Stimulated activated CD8-positive, alpha-beta memory T cell treated with anti-CD3 and anti-CD28 coated beads, Interleukin-7, amount 100 ng/mL, for 48 hours (primary cell): ENCODE measurements around the gene GRWD1.

Source experiments
- DNase-seq, 2 donors: peaks; one replicate each; pipeline ENCODE4 v3.0.0-alpha.2; 2020; ENCODE audit warnings: low read depth in 1 of 2; ENCODE audit errors: extremely low read depth in 1 of 2

Gene GRWD1

DNA sequence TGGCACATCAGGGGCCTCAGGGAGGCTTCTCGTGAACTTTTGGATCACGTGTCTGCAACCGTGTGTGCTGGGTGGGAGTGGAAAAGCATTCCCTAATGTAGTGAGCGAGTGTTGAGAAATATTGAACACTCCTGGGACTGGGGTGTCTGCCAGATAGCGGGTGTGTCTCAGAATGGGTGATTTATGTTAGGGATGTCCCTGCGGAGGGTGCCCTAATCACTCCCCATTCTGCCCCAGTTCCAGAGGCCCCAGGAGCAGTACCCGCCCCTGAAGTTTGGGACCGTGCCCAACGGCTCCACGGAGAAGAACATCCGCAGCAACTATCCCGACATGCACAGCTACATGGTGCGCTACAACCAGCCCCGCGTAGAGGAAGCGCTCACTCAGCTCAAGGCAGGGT lies 24.2 kb upstream of the GRWD1 start:
- DNase-seq: no peak

DNA sequence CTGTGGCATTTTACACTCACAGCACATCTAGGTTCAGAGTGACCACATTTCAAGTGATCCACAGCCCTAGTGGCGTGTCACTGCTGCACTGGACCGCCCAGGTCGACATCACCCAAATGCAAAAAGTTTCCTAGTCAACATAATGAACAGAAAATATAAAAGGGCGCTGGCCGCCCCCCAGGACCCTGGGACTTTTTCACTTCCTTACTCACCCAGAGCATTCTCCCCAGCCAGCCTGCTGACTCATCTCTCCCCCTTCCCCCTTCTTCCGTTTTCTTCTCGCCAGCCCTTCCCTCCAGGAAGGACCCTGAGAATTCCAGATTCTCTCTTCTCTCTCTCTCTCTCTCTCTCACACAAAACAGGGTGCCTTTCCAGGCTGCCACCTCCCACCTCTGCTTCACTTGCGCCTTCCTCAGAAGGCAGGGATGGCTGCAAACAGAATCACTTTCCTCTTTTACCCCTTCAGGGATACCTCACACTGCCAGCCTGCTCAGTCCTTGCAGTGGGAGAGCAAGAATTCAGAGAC lies 21.0 kb upstream of the GRWD1 start:
- no peak for DNase-seq

DNA sequence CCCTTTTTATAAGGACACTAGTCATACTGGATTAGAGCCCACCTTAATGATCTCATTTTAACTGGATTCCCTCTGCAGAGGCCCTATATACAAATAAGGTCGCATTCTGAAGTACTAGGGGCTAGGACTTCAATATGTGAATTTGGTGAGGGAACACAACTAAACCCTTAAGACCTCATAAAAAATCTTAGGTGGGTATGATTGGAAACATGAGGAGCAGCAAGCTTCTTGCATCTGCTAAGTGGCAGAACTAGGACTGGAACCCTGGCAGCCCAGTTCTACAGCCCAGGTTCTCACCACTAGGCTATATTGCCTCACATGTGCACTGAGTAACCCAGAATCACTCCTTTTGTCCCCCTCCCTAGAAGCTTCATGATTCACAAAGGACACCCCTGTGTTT lies 17.1 kb upstream of the GRWD1 start:
- no peak for DNase-seq

DNA sequence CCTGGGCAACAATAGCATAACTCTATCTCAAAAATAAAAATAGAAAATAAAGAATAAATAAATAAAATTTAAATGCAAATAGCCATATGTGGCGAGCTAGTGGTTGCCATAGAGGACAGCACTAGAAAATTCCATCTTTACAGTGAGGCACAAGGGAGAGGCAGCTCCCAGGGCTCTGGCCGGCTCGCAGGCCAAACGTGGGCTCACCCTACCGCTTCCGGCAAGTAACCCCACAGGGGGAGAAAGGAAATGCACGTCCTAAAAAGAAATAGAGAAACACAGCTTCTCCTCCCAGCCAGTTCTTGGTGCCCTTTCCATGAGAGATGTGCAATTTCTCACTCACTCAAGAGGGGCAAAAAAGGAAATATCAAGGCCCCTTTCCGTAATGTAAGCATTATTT lies 12.4 kb upstream of the GRWD1 start:
- DNase-seq: no peak

DNA sequence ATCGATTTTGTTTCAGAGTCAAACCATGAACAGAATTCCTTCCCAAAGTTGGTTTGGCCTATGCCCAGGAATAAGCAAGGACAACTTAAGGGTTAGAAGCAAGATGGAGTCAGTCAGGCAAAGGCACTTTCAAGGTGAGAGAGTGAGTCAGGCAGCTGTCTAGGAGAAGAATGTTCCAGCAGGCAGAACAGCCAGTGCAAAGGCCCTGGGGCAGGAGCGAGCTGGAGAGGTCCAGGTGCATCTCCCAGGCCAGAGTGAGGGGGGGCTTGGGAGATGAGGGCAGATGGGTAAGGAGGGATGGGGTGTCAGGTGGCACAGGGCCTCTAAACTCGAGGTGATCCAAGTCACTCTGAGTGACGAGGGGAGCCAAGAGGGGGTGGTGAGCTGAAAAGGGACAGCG lies 9.2 kb upstream of the GRWD1 start:
- no peak for DNase-seq

DNA sequence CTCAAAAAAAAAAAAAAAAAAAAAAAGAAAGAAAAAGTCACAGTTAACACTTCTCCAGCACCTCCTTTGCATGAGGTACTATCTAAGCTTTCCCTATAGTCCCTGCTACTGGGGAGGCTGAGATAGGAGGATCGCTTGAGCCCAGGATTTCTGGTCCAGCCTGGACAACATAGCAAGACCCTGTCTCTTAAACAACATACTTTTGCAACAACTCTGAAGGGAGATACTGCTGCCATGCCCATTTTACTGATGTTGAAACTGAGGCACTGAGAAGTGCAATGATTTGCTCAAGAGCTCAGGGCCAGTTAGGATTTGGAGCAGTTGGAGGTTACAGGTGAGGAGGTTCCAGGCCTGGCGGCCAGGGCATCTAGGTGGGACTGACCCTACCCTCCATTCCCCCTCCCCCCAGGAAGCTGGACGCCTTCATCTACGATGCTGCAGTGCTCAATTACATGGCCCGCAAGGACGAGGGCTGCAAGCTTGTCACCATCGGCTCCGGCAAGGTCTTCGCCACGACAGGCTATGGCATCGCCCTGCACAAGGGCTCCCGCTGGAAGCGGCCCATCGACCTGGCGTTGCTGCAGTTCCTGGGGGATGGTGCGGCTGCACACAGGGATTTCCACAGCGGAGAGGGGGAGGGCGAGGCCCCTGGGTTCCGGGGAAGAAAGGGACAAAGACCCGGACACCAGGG lies 4.3 kb upstream of the GRWD1 start:
- no peak for DNase-seq

DNA sequence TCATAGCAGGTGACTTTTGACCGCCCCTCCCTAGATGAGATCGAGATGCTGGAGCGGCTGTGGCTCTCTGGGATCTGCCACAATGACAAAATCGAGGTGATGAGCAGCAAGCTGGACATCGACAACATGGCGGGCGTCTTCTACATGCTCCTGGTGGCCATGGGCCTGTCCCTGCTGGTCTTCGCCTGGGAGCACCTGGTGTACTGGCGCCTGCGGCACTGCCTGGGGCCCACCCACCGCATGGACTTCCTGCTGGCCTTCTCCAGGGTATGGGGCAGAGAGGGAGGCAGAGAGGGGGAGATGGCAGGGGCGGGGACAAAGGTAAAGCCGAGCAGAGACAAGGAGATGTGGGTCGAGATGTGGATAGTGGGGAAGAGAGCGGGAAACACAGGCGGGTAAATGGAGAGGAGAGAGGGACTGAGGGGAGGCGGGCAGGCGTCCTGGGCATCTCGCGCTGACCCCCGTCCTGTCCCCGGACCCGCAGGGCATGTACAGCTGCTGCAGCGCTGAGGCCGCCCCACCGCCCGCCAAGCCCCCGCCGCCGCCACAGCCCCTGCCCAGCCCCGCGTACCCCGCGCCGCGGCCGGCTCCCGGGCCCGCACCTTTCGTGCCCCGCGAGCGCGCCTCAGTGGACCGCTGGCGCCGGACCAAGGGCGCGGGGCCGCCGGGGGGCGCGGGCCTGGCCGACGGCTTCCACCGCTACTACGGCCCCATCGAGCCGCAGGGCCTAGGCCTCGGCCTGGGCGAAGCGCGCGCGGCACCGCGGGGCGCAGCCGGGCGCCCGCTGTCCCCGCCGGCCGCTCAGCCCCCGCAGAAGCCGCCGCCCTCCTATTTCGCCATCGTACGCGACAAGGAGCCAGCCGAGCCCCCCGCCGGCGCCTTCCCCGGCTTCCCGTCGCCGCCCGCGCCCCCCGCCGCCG lies 3.4 kb upstream of the GRWD1 start:
- DNase-seq: no peak

DNA sequence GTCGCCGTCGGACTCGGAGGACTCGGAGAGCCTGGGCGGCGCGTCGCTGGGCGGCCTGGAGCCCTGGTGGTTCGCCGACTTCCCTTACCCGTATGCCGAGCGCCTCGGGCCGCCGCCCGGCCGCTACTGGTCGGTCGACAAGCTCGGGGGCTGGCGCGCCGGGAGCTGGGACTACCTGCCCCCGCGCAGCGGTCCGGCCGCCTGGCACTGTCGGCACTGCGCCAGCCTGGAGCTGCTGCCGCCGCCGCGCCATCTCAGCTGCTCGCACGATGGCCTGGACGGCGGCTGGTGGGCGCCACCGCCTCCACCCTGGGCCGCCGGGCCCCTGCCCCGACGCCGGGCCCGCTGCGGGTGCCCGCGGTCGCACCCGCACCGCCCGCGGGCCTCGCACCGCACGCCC lies 2.5 kb upstream of the GRWD1 start:
- no peak for DNase-seq

DNA sequence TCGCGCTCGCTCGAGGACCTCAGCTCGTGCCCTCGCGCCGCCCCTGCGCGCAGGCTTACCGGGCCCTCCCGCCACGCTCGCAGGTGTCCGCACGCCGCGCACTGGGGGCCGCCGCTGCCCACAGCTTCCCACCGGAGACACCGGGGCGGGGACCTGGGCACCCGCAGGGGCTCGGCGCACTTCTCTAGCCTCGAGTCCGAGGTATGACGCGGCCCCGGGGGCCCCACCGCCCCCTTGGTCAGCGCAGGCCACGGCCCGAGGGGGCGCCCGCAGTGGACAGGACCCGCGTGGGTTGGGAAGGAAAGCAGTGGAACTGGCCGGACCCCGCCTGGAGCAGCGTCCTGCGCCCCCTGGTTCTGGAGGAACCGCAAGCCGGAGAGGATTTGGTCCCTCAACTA lies 2.1 kb upstream of the GRWD1 start:
- no peak for DNase-seq

DNA sequence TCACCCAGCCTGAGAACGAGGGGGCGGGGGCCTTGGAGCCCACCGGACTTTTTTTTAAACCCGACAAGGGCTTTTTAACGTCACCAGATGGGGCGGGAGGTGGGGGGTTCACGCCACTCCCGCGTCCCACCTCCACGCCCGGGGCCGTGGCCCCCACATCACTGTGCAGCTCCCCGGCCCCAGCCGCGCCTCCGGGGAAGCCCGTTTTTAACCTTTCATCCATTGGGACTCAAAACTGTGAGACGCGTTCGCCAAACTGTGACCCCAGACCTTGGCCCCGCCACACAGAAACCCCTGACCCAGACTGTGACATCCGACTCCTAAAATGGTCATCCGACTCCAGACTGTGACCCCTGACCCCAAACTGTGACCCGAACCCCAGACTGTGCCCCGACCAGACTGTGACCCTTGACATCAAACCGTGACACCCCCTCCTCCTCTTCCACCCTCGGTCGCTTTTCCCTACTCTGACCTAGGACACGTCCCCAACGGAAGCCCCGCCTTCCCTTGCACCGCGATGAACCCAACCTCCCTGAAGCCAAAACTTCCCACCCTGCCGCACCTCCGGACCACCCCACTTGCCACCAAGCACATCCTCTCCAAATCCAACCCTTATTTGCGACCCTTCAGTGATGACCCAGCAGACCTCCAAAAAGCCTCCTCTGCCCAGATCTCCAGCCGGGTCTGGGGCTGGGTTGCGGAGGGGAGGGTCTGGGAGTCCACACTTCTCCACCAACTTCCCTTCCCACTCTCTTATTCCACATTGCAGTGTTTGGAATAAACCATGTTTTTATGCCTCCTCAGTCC lies 1.5 kb upstream of the GRWD1 start:
- no peak for DNase-seq

DNA sequence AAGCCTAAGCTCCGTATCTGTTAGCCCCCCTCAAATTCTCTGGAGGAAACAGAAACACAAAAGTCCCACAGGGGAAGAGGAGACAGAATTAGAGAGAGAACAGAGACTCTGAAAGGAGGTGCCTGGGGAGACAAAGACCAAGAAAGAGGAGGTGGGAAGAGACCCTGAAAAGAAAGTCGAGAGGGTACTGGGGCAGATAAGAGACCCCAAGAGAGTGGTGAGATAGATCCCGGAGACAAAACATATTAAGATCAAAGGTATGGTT lies 915 bp upstream of the GRWD1 start:
- no peak for DNase-seq

DNA sequence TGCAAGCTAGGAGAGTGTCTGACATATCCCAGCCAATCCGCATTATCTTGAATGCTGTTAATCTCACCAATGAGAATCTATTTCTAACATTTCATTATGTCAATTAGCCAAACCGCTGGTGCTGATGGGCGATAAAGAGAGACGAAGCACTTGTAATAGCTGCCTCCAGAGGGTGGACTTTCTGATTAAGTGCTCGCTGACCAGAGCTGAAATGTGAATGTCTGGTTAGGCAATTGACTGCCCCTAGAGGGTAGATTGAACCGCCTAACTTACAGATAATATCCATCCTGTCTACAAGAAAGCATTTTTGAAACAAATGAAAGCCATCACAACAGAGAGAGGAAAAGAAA lies 552 bp upstream of the GRWD1 start:
- no peak for DNase-seq

DNA sequence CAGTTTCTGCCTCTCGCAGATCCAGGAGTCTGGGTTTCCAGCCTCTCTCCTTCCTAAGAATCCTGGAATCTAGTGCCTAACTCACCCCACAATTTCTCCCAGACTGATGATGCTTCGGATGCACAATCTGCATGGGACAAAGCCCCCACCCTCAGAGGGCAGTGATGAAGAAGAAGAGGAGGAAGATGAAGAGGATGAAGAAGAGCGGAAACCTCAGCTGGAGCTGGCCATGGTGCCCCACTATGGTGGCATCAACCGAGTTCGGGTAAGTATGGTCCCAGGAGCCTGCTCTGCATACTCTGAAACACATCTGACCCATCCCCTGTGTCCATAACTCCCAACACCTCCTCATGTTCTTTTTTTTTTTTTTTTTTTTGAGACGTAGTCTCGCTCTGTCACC lies 796 bp downstream of the GRWD1 start:
- DNase-seq: no peak

DNA sequence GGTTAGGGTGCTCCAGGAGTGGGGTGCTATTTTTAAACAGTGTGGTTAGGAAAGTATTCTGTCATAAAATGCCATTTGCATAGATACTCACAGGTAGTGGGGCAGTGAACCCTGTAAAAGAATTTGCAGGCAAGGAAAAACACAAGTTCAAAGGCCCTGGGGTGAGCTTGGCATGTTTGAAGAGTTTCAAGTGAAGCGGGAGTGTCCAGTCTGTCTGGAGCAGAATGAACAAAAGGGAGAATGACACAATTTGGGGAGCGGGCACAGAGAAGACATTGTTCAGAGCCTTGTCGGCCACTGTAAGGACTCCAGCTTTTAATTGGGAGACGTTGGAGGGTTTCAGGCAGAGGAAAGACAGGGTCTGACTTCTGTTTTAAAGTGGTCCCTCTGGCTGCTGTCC lies 2.8 kb downstream of the GRWD1 start:
- DNase-seq: no peak

DNA sequence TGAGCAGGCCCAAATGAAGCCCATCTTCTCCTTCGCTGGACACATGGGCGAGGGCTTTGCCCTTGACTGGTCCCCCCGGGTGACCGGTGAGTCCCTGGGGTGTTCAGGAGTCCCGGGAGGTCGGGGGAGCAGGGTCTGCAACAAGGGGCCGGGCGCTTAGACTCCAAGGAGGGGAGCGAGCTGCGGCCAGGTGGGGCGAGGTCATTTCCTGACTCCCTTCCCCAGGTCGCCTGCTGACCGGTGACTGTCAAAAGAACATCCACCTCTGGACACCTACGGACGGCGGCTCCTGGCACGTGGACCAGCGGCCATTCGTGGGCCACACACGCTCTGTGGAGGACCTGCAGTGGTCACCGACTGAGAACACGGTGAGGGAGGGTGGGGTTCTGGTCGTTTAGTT lies 4.7 kb downstream of the GRWD1 start:
- no peak for DNase-seq

DNA sequence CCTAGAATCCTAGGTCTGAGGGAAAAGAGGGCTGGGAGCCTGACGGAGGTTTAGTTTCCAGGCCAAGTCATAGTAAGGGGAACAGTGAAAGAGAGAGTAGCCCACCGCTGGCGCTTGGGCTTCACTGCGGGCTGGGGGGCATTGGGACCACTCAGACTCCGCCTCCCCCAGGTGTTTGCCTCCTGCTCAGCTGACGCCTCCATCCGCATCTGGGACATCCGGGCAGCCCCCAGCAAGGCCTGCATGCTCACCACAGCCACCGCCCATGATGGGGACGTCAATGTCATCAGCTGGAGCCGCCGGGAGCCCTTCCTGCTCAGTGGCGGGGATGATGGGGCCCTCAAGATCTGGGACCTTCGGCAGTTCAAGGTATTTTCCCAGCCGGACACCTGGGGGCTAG lies 5.1 kb downstream of the GRWD1 start:
- no peak for DNase-seq

DNA sequence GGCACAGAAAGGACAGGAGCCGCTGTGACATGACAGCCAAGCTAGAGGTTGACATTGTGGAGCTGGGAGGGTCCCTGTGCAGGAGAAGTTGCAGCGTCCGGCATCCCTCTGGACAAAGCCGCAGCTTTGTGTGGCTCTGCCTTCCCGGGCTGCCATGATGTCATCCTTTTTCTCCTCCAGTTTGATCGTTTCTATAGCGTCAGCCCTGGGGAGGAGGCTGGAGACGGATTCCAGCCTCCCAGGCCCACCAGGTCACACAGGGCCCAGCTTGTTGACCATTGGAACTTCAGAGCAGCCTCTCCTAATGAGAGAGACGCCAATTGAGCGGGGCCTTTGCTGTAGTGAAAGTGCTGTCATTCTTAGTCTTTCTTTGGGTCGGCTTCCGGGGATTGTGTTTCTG lies 5.8 kb downstream of the GRWD1 start:
- DNase-seq: no peak

DNA sequence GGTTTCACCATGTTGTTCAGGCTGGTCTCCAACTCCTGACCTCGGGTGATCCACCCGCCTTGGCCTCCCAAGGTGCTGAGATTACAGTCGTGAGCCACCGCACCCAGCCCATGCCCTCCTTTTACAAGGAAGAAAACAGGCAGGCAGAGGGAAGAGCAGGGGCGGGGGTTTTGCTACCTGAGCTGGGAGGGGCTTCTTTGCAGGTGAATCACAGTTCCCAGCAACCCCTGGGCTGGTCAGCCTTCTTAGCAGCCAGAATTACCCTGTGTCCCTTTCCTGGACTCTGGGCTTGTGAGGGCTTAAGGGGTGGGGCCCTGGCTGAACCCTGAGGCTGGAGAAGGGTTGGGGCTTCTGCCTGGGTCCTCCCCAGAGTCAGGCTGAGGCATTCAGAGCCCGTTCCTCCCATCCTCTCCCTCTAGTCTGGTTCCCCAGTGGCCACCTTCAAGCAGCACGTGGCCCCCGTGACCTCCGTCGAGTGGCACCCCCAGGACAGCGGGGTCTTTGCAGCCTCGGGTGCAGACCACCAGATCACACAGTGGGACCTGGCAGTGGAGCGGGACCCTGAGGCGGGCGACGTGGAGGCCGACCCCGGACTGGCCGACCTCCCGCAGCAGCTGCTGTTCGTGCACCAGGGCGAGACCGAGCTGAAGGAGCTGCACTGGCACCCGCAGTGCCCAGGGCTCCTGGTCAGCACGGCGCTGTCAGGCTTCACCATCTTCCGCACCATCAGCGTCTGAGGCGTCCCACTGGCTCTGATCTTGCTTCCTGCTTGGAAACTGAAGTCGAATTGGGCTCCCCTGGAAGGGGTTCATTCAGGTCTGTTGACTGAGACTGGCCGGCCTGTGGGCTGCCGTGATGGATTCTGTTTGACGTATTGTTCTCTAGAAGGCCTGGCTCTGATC lies 6.8 kb downstream of the GRWD1 start:
- DNase-seq: no peak

DNA sequence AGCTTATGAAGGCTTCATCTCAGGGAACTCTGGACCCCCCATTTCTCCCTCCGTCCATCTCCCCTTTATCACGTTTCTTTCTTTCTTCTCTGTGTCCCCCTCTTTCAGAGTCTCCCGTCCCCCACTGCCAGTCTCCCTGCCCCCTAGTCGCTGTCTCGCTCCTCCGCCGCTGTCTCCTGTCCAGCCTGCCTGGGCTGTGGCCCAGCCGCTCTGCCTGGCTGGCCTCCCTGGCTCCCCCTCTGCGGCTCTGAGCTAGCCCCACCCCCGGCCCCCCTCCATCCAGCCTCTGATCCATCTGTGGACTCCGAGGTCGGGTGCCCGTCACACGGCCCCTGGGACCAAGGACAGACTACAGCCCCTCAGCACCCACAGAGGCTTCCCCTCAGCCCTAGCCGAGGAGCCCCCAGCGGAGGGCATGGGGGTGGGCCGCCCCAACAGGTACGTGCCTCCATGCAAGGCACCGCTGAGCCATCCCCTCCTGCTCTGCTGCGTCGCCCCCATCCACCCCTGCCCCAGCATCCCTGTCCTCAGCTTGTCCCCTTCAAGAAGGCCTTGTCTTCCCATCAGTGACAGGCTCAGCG lies 8.5 kb downstream of the GRWD1 start:
- no peak for DNase-seq

DNA sequence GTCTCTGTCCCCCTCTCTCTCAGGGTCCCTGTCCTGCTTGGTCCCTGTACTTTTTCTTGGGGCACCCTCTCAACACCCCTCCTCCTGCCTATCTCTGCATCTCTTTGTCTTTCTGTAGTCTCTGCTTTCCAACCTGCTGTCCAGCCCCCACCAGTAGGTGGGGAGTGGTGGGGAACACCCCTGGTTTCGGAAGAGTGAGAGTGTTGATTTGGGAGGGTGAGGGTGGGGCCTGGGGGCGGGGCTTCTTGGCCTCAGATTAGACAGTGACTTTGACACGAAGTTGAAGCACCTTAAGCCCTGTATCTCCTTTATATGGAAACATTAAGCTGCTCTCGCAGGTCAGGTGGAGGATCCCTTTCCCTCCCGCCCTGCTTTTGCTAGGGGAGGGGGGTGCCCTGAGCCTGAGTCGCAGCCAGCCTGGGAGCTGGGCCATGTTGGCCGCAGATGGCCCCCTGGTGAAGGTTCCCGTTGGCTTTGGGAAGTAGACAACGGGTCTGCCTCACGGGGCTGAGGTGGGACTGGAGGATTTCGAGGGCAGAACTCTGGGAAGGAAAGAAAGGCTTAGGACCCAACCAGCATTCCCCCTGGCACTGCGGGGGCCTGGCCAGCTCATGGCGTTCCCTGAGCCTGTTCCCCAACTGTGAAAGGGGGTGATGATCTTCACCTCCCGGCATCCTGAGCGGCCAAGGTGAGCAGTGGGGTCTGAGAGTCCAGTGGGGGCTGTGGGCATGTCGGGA lies 9.6 kb downstream of the GRWD1 start, which contains the start of gene KCNJ14:
Gene KCNJ14 (plus strand): TSS at position 404 of the 737 bp plus-strand sequence. CDS start 6,151 bp downstream, outside the sequence.
- no peak for DNase-seq
